ENCODE results near the gene PSG6.
"Not testable (repeated sequence)": the region's sequence is repeated elsewhere in the genome, so short reads cannot be mapped to it uniquely, and the experiment has no call there.

The PSG6 gene

GRCh38 chr19:42874901-42875813 is 42.5 kb downstream of the PSG6 start:
- not testable (repeated sequence) for H3K4me3 ChIP-seq (ENCODE audit: control insufficient read depth, low read depth, low read length)
- DNase-seq (ENCODE audit: low read depth): peak; percentile 14

- DNase-seq (ENCODE audit: low read depth): not testable (repeated sequence)
These were observed 43.6 kb downstream of the PSG6 start for GRCh38 chr19:42874136-42874535.

GRCh38 chr19:42872608-42873007 is 45.1 kb downstream of the PSG6 start:
- H3K4me3 ChIP-seq (ENCODE audit: control insufficient read depth, low read depth, low read length): no peak overlapping the region
- no peak for DNase-seq (ENCODE audit: low read depth)
- TF ChIP-seq CTCF (IDR thresholded peaks at IDR 0.05; ENCODE audit: control insufficient read depth, insufficient read depth, low read depth, low read length, missing control alignments): peak; percentile 35

More at GRCh38 chr19:42874136-42874535, 43.6 kb downstream of the PSG6 start:
- H3K4me3 ChIP-seq (ENCODE audit: control insufficient read depth, low read depth, low read length): not testable (repeated sequence)

- DNase-seq (ENCODE audit: low read depth): no peak
- no peak overlapping the region for H3K4me3 ChIP-seq (ENCODE audit: control insufficient read depth, low read depth, low read length)
- no peak for TF ChIP-seq CTCF (IDR thresholded peaks at IDR 0.05; ENCODE audit: control insufficient read depth, insufficient read depth, low read depth, low read length, missing control alignments)
These were observed 60.2 kb downstream of the PSG6 start for GRCh38 chr19:42857544-42857867.

GRCh38 chr19:42856866-42857543 is 60.7 kb downstream of the PSG6 start:
- H3K4me3 ChIP-seq (ENCODE audit: control insufficient read depth, low read depth, low read length); DNase-seq (ENCODE audit: low read depth): not testable (repeated sequence)
- peak; percentile 58 for TF ChIP-seq CTCF (IDR thresholded peaks at IDR 0.05; ENCODE audit: control insufficient read depth, insufficient read depth, low read depth, low read length, missing control alignments)

- DNase-seq (ENCODE audit: low read depth); H3K4me3 ChIP-seq (ENCODE audit: control insufficient read depth, low read depth, low read length): not testable (repeated sequence)
These were observed 62.9 kb downstream of the PSG6 start for GRCh38 chr19:42854745-42855144.

- not testable (repeated sequence) for H3K4me3 ChIP-seq (ENCODE audit: control insufficient read depth, low read depth, low read length); DNase-seq (ENCODE audit: low read depth)
These were observed 64.5 kb downstream of the PSG6 start for GRCh38 chr19:42853231-42853630.

GRCh38 chr19:42852821-42853220 is 64.9 kb downstream of the PSG6 start:
- not testable (repeated sequence) for H3K4me3 ChIP-seq (ENCODE audit: control insufficient read depth, low read depth, low read length); DNase-seq (ENCODE audit: low read depth)
